SIG-M5 treated with dmso at 0.1 percent for 504 hours (cell line): Measurements from ENCODE around the gene PRKG1.
"Not testable (repeated sequence)": the region's sequence is repeated elsewhere in the genome, so short reads cannot be mapped to it uniquely, and the experiment has no call there.

Experiments used
- DNase-seq: peaks from one replicate; lab custom pipeline; 2025; ENCODE audit not compliant: unreplicated experiment; lab: John Stamatoyannopoulos, UW

Gene PRKG1

GRCh38 chr10:51117053-51117660 lies 42.9 kb downstream of the PRKG1 start:
- no peak for DNase-seq

GRCh38 chr10:51117794-51118193 lies 43.5 kb downstream of the PRKG1 start:
- no peak for DNase-seq

GRCh38 chr10:51119441-51119840 lies 45.2 kb downstream of the PRKG1 start:
- no peak for DNase-seq

GRCh38 chr10:51121861-51122260 lies 47.6 kb downstream of the PRKG1 start:
- no peak for DNase-seq

DNA sequence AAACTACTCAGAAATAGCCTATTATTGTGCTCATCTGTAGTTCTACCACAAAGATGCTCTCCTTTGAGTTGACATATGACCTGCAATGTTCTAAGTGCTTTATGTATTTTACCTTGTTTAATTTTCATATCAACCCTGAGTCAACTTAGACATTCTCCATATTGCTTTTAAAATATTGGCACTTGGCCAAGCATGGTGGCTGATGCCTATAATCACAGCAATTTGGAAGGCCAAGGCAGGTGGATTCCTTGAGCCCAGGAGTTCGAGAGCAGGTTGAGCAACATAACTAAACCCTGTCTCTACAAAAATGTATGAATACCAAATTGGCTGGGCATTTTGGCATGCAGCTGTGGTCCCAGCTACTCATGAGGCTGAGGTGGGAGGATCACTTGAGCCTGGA lies 50.6 kb downstream of the PRKG1 start:
- no peak for DNase-seq

DNA sequence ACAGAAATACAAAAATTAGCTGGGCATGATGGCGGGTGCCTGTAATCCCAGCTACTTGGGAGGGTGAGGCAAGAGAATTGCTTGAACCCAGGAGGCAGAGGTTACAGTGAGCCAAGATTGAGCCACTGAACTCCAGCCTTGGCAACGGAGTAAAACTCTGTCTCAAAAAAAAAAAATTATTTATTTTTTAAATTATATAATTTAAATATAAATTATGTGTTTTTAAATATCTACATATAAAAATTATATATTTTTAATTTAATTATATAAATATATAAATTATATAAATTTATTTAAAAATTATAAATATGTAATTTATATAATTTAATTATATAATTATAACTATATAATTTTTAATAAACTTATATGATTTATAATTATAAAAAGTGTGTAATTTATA lies 51.2 kb downstream of the PRKG1 start:
- no peak for DNase-seq

DNA sequence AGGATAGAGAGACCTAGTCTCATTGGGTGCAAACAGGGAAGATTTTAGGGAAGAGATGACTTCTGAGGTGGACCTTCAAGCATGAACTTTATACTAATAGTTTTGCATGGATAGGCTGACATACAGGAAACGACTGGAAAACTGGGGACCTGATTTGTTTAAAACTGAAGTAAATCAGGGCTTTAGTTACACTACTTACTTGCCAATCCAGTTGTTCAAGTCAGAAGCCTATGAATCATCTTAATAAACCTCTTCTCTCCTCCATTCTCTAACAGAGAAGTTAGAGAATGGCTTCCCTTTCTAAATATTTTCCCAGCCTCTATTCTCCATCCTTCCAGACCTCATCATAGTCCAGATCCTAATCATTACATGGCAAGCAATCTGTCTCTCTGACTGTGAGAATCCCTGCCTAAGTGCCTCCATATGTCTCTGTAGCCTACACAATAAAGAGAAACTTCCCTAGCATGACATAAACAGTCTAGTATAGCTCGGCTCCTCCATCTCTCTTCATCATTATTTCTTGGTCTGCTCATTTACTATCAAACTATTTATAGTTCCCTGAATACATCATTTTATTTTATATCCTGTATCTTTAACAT lies 55.8 kb downstream of the PRKG1 start:
- no peak for DNase-seq

- DNase-seq: no peak
Measured at GRCh38 chr10:51137756-51138529, 63.7 kb downstream of the PRKG1 start.

- no peak for DNase-seq
Measured at GRCh38 chr10:51139176-51139575, 64.9 kb downstream of the PRKG1 start.

DNA sequence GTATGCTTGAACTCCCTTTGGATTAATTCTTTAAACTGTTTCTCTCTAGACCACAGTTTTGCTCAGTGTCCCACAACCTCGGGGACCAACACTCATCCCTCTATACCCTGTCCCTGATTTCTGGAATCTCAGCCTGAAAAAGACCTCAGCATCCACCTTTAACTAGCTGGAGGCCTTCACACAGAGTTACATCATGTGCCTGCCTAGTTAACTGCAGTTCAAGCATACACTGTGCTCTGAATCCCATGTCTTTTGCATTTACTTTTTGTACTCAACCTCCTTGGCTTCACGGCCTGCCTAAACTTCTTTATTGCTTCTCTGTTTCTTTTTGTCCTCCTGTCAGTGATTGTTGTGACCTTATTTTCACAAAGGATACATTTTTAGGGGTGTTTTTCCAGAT lies 66.7 kb downstream of the PRKG1 start:
- DNase-seq: no peak

DNA sequence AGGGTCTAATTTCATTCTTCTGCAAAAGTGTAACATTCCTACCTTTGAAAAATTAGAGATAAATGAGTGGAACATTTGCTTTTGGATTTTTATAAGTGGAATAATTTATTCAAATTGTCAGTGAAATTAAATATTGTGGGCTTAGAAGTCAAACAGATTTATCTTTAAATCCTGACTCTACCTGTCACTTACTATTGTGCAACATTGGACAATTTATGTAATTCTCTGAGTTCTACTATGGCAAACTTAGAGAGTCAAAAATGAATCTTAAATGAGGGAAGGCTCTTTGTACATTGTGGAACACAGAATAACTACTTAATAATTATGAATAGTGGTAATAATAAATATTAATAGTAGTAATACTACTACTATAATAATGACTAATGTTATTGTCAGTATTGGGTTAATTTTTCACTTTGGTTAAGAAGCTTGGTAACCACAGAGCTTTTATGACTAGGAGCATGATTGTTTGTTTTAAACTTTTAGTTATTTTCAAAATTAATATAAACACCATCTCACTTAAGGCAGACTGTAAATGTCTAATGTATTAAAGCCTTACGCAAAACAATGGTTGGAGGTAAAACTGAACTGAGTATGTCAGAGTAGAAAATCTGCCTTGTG lies 70.0 kb downstream of the PRKG1 start:
- DNase-seq: no peak

DNA sequence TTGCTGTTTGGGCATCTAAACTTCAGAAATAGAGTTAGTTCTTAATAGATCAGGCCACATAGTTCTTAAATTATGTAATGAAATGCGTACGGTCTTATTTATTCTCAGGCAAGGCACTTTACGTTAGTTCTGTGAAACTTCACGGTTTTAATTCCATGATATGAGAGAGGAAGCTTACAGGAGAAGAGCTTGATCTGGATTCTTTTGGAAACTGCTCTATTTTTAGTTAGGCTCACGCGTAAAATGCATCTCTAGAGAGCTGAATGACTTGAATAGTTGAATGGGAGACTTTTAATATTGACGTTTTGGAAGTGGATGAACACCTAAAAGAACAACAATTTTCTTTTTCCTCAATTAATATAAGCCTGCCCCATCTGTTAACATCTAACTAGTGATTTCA lies 71.1 kb downstream of the PRKG1 start:
- no peak for DNase-seq

- no peak for DNase-seq
Measured at GRCh38 chr10:51147644-51148399, 73.5 kb downstream of the PRKG1 start.

GRCh38 chr10:51156926-51157325 lies 82.6 kb downstream of the PRKG1 start:
- no peak for DNase-seq

- no peak for DNase-seq
Measured at GRCh38 chr10:51158832-51159231, 84.5 kb downstream of the PRKG1 start.

- no peak for DNase-seq
Measured at GRCh38 chr10:51159841-51160240, 85.6 kb downstream of the PRKG1 start.

- no peak for DNase-seq
Measured at GRCh38 chr10:51162002-51162401, 87.7 kb downstream of the PRKG1 start.

DNA sequence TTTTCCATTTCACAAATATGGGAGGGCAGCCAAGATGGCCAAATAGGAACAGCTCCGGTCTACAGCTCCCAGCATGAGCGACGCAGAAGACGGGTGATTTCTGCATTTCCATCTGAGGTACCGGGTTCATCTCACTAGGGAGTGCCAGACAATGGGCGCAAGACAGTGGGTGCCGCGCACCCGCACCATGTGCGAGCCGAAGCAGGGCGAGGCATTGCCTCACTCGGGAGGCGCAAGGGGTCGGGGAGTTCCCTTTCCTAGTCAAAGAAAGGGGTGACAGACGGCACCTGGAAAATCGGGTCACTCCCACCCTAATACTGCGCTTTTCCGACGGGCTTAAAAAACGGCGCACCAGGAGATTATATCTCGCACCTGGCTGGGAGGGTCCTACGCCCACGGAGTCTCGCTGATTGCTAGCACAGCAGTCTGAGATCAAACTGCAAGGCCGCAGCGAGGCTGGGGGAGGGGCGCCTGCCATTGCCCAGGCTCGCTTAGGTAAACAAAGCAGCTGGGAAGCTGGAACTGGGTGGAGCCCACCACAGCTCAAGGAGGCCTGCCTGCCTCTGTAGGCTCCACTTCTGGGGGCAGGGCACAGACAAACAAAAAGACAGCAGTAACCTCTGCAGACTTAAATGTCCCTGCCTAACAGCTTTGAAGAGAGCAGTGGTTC lies 89.2 kb downstream of the PRKG1 start:
- not testable (repeated sequence) for DNase-seq

GRCh38 chr10:51168086-51168815 lies 94.0 kb downstream of the PRKG1 start:
- DNase-seq: no peak

DNA sequence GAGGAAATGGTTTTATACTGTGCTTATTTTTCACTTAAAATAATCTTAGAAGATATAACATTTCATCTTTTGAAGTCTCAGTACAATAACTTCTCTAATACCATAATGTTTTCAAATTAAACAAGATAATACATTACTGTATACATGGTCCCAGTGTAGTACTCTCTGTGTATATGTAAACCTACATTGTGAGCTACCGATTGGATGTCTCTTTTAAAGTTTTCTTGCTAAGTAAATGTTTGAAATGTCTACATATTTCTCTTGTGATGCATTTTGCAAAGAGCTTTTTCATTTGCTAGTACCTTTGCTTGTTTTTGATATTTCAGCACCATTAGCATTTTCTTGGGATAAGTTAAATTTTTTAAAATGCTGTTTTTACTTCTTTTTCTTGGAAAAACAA lies 94.8 kb downstream of the PRKG1 start:
- DNase-seq: no peak
